NCI-H82 treated with DMSO at 0.1 percent for 48 hours (cell line): ENCODE results near the gene TTC23L.

Source experiments
- DNase-seq: peaks from one replicate; lab custom pipeline; 2025; ENCODE audit not compliant: unreplicated experiment; lab: John Stamatoyannopoulos, UW

The TTC23L gene

DNA sequence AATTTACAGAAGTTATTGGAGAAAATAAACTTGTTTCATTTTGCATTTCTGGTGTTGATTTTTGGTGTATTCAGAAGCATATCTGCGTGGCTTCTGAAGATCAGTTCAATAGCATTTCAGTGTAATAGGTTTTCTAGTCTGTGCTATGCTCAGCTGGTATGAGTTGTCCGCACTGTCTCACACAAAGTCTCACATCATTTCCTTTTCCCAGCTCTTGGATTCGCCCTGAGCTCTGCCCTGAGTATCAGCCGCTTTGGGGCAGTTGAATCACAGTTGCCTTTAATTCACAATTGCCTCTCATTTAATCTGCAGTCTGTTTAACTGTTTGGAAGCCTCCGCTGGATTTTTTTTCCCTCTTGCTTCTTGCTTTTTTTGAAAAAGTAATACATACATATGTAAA is 6.4 kb upstream of the TTC23L start:
- DNase-seq, result no peak

DNA sequence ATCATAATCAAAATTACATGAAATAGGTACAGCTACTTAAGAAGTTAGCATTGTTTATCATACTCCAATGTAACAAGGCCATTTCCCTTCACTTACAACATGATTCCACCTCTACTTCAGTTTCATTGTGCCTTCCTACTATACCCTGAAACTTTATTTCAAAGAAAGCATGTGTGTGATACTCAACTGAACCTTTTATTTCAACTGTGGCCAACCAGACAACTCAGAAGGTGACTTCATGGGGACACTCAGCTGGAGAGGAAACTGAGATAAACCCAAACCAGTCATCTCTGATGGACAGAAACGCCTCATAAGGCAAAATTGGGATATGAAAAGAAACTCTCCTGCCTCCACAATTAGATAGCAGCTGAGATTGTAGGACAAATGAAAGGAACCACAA is 5.9 kb upstream of the TTC23L start:
- DNase-seq, result no peak

DNA sequence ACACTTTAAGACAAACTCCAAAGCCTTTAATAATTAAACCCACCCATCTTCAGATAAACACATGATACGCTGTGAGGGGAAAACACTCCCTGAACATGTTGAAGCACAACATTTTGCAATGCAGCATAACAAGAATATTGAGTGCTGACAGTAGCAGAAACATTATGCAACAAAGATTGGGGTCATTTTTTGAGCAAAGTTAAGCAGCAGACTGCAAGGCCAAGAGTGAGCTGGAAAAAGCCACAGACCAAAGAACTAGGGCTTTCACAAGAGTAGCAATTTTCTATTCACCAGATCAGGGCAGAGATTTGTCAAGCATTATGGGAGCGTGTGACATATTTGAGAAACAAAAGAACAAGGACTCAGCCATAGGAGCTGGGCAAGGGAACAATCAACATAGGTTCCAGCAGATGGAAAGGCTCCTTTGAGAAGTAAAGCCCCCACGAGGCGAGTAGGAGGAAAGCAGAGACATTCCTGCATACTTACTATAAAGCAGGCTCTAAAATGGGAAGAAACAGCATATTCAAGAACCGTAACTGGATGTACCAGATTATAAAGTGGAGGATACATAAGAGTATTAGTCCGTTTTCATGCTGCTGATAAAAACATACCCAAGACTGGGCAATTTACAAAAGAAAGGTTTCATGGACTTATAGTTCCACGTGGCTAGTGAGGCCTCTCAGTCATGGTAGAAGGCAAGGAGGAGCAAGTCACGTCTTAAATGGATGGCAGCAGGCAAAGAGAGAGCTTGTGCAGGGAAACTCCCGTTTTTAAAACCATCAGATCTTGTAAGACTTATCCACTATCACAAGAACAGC is 4.8 kb upstream of the TTC23L start:
- DNase-seq, result no peak

DNA sequence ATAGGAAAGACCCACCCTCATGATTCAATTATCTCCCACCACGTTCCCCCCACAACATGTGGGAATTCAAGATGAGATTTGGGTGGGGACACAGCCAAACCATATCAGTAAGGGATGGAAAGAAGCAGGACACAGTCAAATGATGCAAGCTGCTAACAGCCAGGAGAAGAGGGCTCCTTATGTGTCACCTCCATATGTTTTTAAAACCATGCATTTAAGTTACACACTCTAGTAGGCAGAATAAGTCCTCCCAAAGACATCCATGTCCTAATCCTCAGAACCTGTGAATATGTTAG is 4.2 kb upstream of the TTC23L start:
- DNase-seq, result no peak

DNA sequence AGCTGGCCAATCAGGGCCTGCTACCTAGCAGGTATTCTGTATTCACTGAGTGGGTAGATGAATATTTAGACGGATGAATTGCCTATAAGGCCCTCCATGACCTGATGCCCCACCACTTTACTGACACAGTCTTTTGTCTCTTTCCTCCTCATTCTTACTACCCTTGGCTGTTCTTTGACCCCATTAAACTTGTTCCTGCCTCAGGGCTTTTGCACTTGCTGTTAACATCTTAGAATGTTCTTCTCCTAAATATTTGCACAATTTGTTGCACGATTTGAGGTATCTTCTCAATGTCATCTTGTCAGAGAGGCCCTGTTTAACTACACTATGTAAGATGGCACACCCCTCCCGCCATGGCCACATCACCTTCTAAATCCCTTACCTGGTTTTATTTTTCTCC is 3.3 kb upstream of the TTC23L start:
- no peak for DNase-seq

DNA sequence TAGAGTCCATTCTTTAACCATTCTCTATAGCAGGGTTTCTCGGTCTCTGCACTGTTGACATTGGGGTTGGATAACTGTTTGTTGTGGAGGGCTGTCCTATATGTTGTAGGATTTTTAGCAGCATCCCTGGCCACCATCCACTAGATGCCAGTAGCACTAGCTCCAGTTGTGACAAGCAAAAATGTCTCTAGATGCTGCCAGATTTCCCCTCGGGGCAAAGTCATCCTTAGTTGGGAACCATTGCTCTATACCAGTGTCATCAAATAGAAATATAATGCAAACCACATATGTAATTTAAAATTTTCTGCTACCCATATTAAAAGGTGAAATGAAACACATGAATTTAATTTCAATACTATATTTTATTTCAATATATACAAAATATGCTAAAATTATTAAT is 2.9 kb downstream of the TTC23L start:
- no peak for DNase-seq

DNA sequence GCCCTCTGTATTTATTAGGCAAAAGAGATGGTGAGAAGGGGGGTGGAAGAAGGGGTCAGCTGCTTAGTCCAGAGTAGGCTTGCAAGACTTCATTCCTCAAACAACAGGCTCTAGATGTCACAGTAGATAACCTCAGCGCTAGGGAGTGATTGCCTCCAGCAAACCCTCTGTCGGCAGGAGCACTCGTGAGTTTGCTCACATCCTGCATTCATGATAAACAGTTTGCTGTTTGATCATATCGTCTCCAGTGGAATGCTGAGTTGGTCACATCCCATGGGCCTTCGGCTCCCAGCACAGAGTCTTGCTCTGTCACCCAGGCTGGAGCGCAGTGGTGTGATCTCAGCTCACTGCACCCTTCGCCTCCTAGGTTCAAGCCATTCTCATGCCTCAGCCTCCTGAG is 3.6 kb downstream of the TTC23L start:
- no peak for DNase-seq

DNA sequence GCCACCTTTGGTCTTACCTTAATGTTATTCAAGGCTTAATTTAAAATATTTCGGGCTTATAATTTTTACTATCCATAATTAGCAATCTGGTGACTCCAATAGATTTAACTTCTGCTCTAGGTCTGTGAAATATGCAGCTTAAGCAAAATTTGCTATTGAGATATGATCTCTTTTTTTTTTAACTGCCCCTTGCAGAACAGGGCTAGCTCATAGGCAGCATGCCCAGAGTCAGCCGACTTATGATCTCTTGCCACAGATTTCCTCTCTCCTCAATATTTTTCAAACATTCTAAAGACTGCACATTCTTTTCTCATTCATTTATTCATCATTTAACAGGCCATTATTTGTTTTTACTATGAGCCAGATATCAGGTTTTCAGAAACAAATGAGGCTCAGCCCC is 4.5 kb downstream of the TTC23L start:
- no peak for DNase-seq

DNA sequence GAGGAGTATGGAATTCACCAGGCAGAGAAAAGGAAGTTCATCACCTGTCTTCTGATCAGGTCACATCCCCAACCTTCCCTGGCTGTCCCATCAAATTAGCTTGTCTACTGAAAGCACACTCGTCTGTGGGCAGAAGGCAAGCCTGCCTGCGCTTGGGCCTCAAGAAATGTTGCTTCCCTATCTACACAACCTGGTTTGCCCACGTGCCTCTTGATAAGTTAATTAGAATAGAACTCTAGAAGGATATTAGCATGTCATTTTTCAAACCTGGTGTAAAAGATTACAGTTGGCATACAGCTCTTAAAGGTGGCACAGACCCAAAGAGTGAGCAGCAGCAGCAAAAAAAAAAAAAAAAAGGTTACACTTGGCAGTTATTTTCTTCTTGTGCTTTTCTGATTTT is 5.1 kb downstream of the TTC23L start:
- no peak for DNase-seq

DNA sequence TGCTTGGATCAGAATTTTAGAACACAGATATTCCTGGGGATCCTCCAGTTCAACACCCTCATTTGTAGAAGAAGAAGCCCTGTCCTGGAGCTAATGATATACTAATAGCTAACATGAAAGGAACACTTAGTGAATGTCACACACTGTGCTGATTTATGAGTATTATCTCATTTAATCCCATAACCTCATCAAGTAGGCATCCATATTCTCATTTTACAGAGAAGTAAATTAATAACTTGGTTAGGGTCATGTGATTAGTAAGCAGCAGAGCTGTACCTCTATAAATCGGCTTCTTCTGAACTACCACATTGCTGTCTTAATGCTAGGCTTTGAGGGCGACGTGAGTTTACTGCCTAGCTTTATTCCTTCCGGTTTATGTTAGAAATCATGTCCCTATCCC is 6.0 kb downstream of the TTC23L start:
- DNase-seq, result peak; percentile 1

DNA sequence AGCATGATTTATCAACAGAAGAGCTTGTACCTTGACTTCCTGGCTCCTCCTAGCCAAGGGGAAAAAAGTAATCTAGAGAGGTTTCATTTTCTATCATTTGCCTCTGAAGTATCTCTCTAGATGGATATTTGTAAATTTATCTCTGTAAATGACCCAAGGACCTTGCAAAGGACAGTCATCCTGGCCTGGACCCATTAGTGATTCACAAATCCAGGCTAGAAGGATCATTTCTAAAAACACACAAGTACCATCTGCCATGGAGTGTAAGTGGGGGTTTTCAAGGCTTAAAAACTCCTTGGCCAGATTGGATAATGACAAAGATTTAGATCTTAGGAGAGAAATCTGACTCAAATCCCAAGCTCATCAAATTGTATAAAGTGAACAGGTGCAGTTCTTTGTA is 8.1 kb downstream of the TTC23L start:
- peak; percentile 68 for DNase-seq

DNA sequence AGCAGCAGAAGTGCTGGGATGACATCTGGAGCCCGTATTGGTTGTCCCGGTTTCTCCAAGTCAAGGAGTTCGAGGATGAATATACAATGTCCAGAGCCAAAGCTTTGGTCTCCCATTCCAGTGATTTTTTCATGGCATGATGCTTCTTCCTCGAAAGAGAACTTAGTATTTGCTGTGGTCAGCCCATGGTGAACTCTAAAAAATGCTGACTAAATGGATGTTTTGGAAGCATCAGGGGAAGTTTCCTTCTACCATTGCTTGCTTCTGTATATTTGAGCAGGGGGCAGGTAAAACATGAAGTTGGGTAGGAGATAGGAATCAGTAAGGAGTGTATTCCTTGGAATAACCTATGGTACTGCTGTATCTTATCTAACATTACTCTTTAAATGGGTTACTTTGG is 8.6 kb downstream of the TTC23L start:
- DNase-seq, result no peak

DNA sequence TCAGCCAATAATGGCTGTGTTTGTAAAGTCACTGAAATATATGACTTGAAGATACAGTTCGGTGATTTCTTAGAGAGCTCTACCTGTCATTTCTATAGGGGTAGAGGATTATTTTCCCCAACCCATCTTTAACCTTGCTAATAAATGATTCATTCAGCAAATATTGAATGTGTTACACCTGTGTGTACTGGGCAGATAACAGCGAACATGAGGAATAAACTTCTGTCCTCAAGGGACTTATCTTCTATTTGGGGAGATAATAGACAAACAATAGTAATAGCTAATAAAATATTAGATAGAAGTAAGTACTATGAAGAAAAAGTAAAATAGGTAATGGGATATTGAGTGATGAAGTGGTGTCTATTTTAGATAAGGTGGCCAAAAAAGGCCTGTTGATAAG is 9.3 kb downstream of the TTC23L start:
- DNase-seq, result no peak

DNA sequence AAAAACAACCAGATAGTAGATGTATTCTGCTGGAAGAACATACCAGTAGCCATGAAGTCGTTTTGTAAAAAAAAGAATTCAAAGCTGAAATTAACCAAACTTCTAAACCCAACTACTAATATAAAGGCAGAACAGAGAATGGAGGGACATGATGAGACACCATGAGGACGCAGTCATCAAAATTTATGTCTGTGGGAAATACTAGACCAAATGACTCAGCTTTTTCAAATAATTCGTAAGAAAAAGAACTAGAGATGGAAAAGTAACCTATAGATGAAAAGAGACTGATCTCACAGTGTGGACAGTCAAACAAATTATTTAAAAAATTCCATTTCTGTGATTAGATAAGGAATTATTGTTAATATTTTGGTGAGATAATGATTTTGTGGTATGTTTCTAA is 10.3 kb downstream of the TTC23L start:
- DNase-seq, result no peak

DNA sequence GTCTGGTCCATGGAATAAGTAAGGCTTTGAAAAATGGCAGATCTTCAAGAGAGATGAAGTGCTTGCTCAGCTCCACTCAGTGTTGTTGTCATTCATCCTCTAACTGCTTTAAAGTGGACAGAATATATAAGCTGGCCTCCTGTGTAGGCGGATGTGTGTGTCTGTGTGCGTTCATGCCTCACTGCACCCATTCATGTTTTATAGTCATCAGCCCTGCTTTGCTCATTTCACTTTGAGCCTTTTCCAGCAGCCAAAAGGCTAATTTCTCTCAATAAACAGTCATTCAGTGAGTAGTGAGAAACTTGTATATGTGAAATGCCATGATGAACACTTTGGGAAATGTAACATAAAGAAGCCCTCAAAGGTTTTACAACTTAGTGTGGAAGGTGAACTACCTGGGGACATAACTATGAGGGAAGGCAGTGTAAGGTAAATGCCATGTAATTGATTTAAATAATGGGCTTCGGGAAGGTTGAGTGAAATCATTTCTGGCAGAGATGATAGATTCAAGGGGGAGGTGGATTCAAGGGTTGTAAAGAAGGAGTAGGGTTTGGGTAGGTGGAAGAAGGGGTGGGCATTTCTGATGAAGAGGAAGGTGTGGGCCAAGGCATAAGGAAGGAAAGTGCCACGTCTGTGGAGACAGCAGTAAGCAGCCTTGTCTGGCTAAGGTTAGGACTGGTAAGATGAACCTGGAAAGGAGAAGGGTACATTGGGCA is 15.7 kb downstream of the TTC23L start:
- DNase-seq, result no peak

DNA sequence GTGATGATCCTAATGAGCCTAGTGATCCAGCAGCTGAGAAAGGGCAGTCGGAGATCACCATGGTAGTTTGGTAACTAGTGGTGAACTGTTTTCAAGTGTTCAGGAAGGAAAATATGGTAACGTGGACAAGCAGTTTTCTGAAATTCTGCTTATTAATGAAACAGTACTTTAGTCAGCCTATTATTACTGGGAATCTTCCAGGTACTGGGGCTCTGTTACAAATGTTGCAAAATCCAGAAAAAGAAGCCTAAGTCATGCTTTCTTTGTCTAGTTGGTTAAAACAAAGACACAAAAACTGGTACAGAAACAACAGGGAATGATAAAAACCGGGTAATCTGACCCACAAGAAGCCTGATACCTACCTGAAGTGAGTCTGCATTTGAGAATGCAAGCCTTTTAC is 18.2 kb downstream of the TTC23L start:
- no peak for DNase-seq

DNA sequence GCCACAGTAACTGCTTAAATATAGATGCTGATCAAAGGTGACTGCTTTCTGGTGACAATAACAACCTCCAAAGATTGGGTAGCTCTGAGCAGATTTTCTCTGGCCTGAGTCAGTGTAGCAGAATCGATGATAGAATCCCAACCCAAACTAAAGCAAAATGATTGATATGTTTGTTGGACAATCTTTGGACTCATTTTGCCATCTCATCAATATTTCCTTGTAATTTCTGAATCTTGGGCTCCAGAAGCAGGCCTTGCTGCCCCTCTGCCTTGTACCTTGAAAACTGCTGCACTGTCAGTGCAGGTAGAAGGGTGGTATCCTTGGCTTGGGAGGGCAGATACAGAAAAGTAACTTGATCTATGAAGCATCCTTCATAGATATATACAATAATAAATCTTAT is 18.9 kb downstream of the TTC23L start:
- DNase-seq, result no peak

DNA sequence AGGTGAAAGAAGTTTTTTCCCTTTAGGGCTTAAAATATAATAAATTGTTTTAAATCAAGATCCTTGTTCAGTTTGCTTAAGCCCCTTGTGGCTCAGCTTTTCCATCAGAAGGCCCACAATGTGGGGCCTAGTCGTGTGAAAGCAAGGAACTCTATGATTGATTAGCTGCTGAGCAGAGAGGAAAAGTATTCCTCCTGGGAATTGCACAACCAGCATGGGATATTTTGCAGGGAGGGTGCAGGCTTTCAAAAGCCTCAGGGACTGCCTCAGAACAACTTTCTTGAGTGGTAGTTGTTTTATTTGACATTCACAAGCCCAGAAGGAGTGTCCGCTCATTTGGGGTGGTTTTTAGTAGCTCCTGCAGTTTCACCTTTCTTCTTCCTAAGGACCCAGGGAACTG is 19.8 kb downstream of the TTC23L start:
- DNase-seq, result no peak

DNA sequence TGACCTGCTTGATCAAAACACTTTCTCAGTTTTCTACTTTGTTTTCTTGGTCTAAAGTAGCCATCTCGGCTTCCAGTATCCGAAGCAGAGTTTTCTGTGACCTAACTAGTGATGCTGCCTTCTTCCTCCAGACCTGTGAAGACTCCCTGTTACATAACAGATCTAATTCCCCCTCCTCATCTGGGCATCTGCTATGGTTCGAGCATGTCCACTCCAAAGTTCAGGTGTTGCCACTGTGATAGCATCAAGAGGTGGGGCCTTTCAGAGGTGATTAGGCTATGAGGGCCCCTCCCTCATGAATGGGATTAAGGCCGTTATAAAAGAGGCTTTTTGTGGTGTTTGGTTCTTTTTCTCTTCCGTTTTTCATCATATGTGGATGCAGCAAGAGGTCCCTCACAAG is 20.3 kb downstream of the TTC23L start:
- no peak for DNase-seq

DNA sequence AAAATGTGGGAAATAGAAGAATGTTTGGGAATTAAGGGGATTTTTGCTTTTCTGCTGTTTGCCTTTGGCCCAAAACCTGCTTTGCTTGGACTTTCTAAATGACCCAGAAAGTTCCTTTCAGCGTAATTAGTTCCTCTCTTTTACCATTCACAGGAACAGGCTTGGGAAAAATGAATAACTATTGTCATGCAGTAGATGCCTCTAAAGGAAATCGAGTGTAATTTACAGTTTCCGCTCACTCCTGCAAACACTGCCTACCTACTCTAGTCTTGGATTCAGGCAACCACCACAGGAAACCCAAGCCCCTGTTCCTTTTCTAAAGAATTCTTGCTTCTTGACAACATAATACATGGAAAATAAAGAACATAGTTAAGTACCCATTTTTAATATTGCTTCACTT is 25.0 kb downstream of the TTC23L start:
- DNase-seq, result no peak

DNA sequence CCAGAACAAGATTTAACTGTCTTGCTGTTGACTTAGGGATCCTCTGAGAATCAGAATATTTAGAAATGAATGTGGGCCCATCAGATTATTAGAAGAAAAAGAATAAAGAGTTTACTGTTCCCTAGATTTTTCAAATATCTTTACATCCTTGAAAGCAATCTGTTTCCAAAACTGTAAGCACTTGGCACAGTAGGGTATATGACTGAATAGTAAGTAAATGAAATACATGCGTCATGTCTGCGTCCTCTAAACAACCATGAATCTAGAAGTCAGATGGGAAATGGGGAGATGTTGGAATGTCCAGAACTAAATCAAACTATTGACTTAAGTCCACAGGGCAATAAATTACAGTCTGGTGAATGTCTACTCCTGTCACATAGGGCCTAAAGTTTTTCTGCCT is 26.1 kb downstream of the TTC23L start:
- DNase-seq, result no peak

DNA sequence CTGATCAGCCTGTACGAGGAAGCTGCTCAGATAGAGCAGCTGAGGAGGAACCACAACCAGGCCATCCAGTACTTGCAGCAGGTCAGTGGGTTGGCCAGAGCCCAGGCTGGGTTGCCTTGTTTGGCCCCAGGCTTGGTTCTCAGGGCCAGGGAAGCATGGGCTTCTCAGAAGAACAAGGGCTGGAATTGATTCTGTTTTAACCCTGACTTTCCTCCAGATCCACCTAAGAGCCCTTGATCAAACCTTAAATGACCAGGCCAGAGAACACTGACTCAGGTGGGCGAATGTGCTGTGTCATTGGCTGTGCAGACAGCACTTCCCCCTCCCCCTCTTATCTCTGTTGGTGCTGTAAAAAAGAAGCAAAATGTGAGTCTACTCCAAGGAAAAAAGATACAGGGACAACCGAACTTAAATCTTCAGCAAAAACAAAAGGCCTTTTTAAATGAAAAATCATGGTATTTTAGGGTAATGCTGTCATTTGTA is 28.1 kb downstream of the TTC23L start:
- no peak for DNase-seq

DNA sequence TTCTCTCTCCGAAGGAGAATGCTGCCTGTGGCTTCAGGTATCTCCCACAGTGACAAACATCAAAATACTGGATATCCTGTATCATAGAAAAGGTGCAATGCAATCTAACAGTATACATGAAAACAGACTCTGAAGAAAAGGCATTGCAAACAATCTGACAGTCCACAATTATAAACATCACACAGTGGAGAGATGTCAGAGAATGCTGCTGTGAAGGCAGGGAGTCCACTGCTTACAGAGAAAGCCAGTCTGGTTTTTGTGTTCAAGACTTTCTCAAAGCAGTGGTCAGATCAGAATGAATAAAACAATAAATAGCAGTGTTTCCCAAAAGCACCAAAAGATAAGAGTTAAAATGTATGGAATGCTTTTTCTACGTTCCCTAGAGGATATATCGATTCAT is 28.7 kb downstream of the TTC23L start:
- no peak for DNase-seq
